C4-2B (cell line): ENCODE data around the gene FAM76A.
"Not testable (repeated sequence)": the region's sequence is repeated elsewhere in the genome, so short reads cannot be mapped to it uniquely, and the experiment has no call there.

ENCODE experiments used
- ZFX ChIP-seq: fragments of 450-650 bp; IDR thresholded peaks from 2 replicates; pipeline ENCODE4 v1.6.1; 2017
- TF ChIP-seq, protein P1 (sequence below): fragments of 450-650 bp; conservative IDR thresholded peaks from 2 replicates; pipeline ENCODE4 v1.5.1; 2017; ENCODE audit warnings: mild to moderate bottlenecking

DNA sequence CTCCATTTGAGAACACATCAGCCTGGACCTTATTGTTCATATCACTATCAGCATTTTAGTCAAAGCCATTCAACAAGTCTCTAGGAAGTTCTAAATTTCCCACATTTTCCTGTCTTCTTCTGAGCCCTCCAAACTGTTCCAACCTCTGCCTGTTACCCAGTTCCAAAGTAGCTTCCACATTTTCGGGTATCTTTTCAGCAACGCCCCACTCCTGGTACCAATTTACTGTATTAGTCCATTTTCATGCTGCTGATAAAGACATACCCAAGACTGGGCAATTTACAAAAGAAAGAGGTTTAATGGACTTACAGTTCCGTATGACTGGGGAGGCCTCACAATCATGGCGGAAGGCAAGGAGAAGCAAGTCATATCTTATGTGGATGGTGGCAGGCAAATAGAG, 44.2 kb upstream of the FAM76A start:
- TF ChIP-seq, protein P1, sequence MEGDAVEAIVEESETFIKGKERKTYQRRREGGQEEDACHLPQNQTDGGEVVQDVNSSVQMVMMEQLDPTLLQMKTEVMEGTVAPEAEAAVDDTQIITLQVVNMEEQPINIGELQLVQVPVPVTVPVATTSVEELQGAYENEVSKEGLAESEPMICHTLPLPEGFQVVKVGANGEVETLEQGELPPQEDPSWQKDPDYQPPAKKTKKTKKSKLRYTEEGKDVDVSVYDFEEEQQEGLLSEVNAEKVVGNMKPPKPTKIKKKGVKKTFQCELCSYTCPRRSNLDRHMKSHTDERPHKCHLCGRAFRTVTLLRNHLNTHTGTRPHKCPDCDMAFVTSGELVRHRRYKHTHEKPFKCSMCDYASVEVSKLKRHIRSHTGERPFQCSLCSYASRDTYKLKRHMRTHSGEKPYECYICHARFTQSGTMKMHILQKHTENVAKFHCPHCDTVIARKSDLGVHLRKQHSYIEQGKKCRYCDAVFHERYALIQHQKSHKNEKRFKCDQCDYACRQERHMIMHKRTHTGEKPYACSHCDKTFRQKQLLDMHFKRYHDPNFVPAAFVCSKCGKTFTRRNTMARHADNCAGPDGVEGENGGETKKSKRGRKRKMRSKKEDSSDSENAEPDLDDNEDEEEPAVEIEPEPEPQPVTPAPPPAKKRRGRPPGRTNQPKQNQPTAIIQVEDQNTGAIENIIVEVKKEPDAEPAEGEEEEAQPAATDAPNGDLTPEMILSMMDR = not testable (repeated sequence)
- TF ChIP-seq ZFX = not testable (repeated sequence)
